Lower leg skin (tissue), 3 donors: ENCODE results near the gene HMGXB4.

Experiments
- CTCF ChIP-seq, 3 donors: fragments of 450-650 bp; IDR thresholded peaks; one replicate each; pipeline ENCODE4 v1.5.1; 2016; ENCODE audit warnings: antibody characterized with exemption in 3 of 3, mild to moderate bottlenecking in 3 of 3, moderate library complexity in 2 of 3
- POLR2A ChIP-seq, 2 donors: fragments of 450-650 bp; IDR thresholded peaks; one replicate each; pipeline ENCODE4 v1.6.1; 2016 to 2017; ENCODE audit warnings: antibody characterized with exemption in 2 of 2, mild to moderate bottlenecking in 1 of 2, moderate library complexity in 1 of 2

- TF ChIP-seq POLR2A (IDR thresholded peaks at IDR 0.05), result no peak
- TF ChIP-seq CTCF (IDR thresholded peaks at IDR 0.05), result no peak
These were observed 55.1 kb downstream of the HMGXB4 start for GRCh38 chr22:35312198-35313059.
